Coronary artery (tissue), 2 donors: ENCODE measurements around the gene COG2.

ENCODE experiments used
- DNase-seq: peaks from one replicate; pipeline ENCODE4 v3.0.0-alpha.2; 2017; ENCODE audit warnings: low spot score
- H3K27ac ChIP-seq, 2 donors: fragments of 200-600 bp; sonication (generic); one replicate each; pipeline ENCODE4 v1.5.1; 2016 to 2019
- H3K4me3 ChIP-seq: fragments of 200-600 bp; sonication (generic); 2 replicates; pipeline ENCODE4 v1.5.1; 2016; ENCODE audit warnings: mild to moderate bottlenecking, moderate library complexity
- TF ChIP-seq, protein P1 (sequence below): fragments of 200-600 bp; sonication (generic); IDR thresholded peaks from one replicate; pipeline ENCODE4 v1.5.1; 2019; ENCODE audit warnings: antibody characterized with exemption

The COG2 gene

DNA sequence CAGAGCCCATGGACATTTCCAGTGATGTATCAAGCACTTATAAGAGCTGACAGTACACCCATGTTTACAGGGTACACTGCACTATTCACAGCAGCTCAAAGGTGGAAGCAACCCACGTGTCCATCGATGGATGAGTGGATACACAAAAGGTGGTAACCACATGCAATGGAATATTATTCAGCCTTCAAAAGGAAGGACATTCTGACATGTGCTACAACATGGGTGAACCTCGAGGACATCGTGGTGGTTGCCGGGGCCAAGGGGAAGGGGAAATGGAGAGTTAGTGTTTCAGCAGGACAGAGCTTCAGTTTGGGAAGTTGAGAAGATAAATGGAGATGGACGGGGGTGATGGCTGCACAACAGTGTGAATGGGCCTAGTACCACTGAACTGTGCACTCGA lies 62.5 kb downstream of the COG2 start:
- no peak for DNase-seq
- Histone ChIP-seq H3K4me3 (no peak overlapping the region), H3K27ac (no peak overlapping the region)
- TF ChIP-seq, protein P1, sequence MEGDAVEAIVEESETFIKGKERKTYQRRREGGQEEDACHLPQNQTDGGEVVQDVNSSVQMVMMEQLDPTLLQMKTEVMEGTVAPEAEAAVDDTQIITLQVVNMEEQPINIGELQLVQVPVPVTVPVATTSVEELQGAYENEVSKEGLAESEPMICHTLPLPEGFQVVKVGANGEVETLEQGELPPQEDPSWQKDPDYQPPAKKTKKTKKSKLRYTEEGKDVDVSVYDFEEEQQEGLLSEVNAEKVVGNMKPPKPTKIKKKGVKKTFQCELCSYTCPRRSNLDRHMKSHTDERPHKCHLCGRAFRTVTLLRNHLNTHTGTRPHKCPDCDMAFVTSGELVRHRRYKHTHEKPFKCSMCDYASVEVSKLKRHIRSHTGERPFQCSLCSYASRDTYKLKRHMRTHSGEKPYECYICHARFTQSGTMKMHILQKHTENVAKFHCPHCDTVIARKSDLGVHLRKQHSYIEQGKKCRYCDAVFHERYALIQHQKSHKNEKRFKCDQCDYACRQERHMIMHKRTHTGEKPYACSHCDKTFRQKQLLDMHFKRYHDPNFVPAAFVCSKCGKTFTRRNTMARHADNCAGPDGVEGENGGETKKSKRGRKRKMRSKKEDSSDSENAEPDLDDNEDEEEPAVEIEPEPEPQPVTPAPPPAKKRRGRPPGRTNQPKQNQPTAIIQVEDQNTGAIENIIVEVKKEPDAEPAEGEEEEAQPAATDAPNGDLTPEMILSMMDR = no peak

DNA sequence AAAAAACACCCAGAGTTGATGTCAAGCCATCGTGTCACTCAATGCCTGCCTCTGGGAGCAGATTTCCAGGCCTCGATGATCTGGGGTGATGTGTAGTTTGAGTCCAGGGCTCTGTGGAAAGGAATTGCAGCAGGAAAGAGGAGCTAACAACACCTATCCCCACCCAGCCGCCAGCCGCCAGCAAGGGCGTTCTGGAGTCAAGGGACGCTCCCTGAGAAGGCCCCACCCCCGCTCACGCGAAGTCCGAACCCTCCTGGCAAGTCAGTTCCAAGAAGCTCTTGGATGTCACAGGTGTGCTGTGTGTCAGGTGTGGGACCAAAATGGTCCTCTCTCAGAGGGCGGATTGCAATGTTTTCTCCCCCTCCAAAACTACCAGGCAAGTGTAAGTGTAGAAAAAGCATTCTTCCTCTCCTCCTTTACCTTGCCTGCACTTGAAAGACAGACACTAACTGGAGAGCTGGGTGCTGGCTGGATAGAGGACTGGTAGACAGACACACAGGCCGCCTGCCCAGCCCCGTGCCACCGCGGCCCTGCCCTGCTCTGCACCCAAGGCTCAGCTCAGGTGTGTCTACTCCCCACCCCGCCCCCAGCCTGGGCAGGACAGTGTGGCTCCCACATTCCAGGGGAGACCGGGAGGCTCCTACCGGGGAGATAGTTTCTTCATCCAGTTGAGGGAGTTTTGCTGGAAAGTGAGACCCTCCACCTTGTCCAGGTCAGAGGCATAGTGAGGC lies 63.2 kb downstream of the COG2 start:
- DNase-seq = no peak
- no peak overlapping the region for H3K4me3 ChIP-seq
- TF ChIP-seq, protein P1 = no peak
- no peak overlapping the region for H3K27ac ChIP-seq

DNA sequence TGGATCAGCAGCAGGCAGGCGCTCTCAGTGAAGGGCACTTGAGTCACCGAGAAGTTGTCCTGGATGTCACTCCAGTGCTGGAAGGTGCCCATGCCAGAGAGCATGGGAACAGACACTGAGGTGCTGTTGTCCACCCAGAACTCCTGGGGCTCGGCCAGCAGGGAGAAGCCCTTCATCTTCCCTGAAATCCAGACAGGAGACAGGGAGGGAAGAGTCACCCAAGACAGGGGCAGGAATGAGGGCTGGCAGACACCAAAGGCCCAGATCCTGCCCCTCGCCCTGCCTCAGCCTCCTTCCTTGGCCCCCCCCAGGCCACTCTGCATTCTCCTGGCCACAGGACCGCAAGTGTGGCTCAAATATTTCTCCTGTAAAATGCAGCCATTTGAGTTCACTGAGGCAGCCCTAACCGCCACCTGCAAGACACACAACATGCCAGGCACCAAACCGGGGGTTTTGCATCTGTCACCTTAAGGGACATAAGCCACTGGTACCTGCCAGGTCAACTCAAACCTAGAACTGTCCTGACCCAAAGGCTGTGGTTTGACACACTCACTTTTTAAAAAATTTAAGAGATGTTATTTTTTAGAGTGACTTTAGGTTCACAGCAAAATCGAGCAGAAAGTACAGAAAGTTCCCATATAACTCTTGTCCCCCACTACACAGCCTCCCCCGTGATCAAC lies 63.9 kb downstream of the COG2 start:
- no peak for DNase-seq
- H3K4me3 ChIP-seq = no peak overlapping the region
- no peak overlapping the region for H3K27ac ChIP-seq
- TF ChIP-seq, protein P1 = no peak

DNA sequence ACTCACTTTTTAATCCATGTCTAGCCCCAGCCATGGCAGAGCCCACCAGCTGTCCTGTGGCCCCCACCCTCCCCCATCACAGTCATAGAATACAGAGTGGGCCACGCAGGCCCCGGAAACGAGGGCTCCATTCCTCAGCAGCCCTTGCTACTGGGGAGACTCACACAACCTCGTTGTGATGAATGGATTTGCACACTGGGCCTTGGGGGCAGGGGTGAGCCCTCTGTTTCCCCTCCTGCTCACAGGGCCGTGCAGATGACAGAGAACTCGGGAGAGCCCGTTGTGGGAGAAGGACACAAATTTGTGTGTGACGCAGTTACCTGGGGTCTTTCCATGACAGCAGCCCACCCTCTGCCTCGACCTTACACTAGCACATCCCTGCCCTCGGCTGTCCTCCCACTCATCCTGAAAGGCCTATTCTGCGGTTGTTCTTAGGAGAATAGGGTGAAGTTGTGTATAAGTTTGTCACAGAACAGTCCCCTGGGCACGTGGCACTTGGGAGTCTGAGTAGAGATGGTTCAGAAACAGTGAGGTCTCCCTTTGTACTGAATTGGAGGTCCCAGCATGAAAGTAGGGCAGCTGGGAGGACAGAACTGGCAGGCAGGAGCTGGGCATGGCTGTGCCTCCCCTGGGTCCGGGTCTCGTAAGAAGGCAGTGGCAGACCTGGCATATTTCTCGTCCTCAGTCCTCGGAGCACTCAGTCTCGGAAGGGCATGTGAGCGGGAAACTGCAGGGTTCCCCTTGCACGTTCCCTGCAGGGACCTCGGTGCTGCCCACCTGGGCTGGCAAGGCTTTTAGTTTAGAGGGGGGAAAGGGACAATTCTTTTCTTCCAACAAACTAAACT lies 64.8 kb downstream of the COG2 start:
- DNase-seq = no peak
- Histone ChIP-seq H3K4me3 (no peak overlapping the region), H3K27ac (no peak overlapping the region)
- TF ChIP-seq, protein P1 = no peak

DNA sequence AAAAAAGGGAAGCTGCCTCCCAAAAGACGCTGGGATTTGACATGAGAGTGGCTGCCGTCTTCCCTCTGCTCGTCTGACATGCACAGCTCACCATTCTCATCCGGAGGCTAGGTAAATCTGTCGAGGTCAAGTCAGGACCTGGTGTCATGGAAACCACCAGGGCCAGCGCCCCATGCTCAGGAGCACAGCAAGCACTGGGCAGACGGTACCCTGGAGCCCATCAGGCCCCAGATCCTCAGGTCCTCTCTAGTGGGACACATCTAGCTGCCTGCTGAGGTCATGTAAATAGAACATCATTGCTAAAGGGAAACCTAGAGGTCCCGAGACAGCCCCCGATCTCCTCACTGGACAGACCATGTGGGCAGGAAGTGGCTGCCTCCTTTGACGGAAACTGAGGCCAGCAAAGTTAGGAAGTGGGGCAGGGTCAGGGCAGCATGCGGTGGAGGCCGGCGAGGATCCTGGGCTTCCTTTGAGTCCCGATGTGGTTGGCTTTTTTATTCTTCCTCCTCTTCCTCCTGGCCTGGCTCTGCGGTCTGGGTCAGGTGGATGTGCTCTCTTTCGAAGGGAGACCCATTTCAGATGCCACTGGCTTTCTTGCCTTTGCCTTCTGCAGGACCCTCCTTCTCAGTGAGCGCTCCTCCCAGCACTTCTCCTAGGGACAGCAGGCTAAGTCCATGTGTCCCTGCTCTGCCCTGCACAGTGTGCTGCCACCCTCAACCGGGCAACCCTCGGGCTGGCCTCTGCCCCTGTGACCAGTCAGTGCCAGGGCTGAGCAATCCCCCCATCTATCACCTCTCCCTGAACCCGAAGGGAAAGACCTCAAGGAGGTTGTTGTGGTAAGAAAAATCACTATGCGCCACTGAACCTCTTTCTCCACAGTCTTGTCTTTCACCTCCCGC lies 65.7 kb downstream of the COG2 start:
- Histone ChIP-seq H3K27ac (no peak overlapping the region), H3K4me3 (no peak overlapping the region)
- DNase-seq = no peak
- TF ChIP-seq, protein P1 = no peak
